GM18517 (cell line): Measurements from ENCODE around the gene CBL.
"Not testable (repeated sequence)": the region's sequence is repeated elsewhere in the genome, so short reads cannot be mapped to it uniquely, and the experiment has no call there.

ENCODE experiments used
- ATAC-seq: cut with Tn5 transposase; IDR thresholded peaks from one replicate; pipeline ENCODE4 v1.9.1; 2021; ENCODE audit warnings: mild to moderate bottlenecking, moderate library complexity; ENCODE audit not compliant: unreplicated experiment

Gene CBL

GRCh38 chr11:119184399-119184798, 21.7 kb upstream of the CBL start:
- not testable (repeated sequence) for ATAC-seq

DNA sequence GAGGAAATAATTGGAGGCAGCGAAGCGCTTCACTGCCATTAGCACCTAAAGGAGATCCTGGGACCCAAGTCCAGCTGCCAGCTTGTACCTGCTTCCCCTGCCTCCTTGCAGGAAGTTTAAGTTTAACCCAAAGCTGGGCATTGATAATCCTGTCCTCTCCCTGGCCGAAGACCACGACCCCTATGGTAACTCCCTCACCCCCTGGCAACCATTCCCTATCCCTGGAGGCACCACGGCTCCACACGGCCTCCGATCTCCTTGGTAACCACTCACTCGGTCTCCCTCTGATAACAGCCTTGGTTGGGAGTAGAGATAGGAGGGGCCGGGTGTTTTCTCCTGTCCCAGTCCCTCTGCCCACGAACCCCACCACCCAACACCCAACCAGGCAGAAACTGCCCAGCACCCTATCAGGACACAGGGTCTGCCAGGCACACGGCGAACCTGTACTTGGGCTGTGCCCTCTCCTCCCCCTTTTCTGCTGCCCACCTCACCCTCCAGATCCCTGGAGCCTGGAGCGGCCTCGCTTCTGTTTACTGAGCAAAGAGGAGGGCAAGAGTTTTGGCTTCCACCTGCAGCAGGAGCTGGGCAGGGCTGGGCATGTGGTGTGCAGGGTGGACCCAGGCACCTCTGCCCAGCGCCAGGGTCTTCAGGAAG, 20.0 kb upstream of the CBL start:
- no peak for ATAC-seq

DNA sequence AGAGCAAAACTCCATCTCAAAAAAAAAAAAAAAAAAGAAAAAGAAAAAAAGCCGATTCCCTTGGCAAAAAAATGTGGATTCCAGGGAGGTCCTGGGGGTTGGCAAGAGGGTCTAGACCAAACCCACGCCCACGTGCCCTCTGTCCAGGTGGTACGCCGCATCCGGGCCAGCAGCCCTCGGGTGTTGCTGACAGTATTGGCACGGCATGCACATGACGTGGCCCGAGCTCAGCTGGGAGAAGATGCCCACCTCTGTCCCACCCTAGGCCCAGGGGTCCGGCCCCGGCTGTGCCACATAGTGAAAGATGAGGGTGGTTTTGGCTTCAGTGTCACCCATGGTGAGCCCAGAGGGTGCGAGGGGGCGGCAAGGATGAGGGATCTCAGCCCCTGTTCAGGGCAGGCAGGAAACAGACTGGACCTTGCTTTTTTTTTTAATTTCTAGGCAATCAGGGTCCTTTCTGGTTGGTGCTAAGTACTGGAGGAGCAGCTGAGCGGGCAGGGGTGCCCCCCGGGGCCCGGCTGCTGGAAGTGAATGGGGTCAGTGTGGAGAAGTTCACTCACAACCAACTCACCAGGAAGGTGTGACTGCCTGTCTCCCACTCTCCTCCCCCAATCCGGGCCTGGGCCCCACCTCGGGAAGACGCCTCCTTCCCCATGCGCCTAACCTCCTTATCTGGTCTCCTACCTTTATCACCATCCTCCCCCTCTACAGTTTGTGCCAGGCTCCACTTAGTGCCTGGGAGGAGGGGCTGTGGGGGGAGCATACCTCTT, 18.8 kb upstream of the CBL start:
- ATAC-seq = no peak

GRCh38 chr11:119188067-119188466, 18.1 kb upstream of the CBL start:
- ATAC-seq = no peak

GRCh38 chr11:119188887-119189286, 17.3 kb upstream of the CBL start:
- ATAC-seq = no peak

DNA sequence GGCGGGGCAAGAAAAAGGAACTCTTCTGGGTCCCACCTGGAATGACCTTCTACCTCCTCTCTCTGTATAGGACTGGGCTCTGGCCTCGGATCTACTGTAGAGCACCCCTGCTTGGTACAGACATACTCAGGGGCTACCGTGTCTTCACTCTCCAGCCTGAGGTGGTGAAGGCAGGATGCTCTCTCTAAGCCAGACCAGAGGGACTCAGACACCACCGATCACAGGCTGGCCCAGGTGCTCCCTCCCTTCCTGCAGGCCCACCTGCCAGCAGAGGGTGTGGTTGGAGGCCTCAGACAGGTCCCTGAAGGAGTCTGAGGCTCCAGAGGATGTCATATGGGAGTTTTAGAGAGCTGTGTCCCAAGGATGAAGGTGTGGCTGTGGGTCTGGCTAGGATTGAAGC, 16.7 kb upstream of the CBL start:
- no peak for ATAC-seq

DNA sequence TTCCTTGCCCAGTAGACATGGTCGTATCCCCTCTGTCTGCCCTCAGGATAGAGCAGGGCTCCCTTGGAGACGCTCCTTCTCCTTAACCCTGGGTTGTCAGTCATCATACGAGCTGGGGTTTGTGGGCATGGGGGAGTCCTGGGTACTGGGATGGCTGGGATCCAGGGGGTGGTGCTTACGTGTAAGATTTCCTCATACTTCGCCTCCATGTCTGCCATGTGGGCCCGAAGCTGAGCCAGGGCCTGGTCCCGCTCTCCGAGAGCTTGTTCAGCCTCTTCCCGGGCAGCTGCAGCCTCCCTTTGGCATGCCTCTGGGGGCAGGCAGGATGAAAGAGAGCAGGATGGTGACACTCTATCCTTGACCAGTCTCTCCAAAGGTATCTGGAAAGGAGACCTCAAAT, 15.6 kb upstream of the CBL start:
- no peak for ATAC-seq

- not testable (repeated sequence) for ATAC-seq
These were observed 14.9 kb upstream of the CBL start for GRCh38 chr11:119191265-119191664.

DNA sequence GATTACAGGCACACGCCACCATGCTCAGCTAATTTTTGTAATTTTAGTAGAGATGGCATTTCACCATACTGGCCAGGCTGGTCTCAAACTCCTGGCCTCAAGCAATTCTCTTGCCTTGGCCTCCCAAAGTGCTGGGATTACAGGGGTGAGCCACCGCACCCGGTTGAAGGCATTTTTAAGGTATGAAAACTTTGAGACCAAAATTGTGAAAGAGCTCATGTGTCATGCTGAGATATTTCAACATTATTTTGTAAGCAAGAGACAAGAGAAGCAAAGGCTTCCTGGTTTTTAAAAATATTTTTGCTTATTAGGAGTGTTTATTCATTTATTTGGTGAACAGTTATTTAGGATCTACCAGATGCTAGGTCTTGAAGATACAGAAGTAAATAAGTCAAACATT, 14.0 kb upstream of the CBL start:
- ATAC-seq = no peak

GRCh38 chr11:119193001-119193400, 13.1 kb upstream of the CBL start:
- ATAC-seq = no peak

- ATAC-seq = no peak
These were observed 12.5 kb upstream of the CBL start for GRCh38 chr11:119193626-119194025.

- no peak for ATAC-seq
These were observed 11.2 kb upstream of the CBL start for GRCh38 chr11:119194811-119195440.

- ATAC-seq = no peak
These were observed 10.5 kb upstream of the CBL start for GRCh38 chr11:119195680-119196079.

DNA sequence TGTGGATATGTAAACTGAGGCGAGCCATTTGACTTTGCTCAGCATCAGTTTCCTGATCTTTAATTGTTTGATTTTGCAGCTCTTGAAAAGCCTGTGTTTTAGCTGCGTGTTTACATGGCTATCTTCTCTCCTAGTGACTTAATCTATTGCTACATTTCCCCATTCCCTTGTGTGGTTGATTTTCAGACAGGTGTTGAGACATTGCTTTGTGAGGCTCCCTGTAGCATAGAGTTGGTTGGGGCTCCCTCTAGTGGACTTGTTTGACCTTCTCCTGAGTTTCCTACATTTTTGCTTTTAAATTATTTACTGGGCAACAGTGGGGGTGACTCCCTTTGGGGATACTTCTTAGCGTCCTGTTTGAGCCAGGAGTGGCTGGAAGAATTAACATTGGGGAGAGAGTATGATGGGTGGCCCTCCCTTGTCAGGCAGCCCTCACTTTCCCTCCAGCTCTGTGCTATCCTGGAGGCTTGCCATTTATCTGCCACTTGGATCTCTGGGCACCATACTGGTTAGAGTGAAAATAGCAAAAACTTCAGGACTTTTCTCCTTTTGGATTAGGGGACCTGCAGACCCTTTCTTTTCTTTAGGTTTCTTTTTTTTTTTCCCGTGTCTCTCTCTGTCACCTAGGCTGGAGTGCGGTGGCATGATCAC, 9.2 kb upstream of the CBL start:
- no peak for ATAC-seq

DNA sequence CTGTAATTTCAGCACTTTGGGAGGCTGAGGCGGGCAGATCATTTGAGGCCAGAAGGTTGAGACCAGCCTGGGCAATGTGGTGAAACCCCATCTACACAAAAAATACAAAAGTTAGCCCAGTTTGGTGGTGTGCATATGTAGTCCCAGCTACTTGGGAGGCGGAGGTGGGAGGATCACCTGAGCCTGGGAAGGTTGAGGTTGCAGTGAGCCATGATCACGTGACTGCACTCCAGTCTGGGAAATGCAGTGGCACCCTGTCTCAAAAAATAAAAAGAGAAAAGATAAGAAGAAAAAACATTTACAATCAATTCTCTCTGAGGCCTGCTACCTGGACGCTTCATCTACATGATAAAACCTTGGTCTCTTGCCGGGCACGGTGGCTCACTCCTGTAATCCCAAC, 7.2 kb upstream of the CBL start:
- no peak for ATAC-seq

- not testable (repeated sequence) for ATAC-seq
These were observed 4.9 kb upstream of the CBL start for GRCh38 chr11:119201236-119201635.

DNA sequence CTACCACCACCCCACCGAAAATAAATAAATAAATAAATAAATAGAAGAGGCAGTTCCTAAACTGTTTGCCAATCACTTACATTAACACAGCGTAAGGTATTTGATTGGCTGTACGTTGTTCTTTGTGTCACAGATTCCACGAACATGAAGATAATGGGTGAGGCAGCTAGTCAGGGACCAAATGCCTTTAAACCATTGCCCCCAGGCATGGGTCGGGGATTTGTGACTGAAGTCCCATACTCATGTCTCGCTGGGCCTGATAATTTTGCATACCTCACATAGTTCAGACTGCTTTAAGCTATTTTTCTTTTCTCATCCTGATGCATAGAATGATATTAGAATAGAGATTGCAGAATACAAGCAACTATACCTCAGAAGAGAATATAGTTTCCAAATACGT, 3.6 kb upstream of the CBL start:
- no peak for ATAC-seq

DNA sequence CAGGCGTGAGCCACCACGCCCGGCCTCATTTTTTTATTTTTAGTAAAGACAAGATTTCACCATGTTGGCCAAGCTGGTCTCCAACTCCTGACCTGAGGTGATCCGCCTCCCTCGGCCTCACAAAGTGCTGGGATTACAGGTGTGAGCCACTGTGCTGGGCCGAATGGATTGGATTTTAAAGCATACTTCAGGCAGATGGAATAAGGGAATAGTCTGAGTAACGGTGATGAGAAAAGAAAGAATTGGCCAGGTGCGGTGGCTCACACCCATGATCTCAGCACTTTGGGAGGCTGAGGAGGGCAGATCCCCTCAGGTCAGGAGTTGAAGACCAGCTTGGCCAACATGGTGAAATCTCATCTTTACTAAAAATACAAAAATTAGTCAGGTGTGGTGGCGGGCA, 2.1 kb upstream of the CBL start:
- ATAC-seq = no peak

- no peak for ATAC-seq
These were observed 1.1 kb upstream of the CBL start for GRCh38 chr11:119205080-119205479.

DNA sequence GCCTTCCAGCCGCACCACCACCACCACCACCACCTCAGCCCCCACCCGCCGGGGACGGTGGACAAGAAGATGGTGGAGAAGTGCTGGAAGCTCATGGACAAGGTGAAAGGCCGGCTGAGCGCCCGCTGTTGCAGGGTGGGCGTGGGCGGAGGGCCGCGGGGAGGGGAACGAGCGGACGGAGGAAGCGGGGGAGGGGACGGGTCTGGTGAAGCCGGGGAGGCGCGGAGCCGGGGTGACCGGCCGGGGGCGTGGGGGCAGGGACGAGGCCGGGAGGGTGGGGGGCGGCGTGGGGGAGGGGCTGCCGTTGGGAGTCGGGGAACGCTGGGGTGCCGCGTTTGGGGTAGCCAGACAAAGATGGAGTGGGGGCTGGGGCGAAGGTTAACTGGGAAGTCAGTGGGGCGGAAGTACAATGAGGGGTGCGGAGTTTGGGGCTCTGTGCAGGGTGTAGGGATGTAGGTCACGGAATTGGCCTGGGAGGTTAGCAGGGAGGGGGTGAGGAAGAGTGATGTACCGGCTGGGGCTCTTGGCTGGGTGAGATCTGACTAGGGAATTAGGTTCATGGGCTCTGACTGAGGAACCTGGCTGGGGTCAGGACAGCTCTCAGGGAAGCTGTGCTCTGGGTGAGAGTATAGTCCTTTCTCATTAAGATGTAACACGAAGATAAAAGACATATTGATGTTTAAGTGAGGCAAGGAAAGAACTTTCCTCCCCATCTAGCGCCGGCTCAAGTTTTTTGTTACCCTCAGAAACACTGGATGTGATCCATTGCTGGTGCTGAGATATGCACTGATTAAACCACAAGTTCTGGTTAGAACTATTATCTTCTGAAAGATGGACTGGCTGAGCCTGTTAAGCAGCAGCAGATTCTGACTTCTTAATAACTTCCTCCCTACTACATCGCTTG, 624 bp downstream of the CBL start:
- ATAC-seq = no peak
